ENCODE data around the gene BPTF. TPM values are rescaled to one million over a fixed set of nuclear protein-coding genes. Genes with fewer than 3 reads are reported as not detected.
"Not testable (repeated sequence)": the region's sequence is repeated elsewhere in the genome, so short reads cannot be mapped to it uniquely, and the experiment has no call there.

The BPTF gene
- total RNA-seq, 5 donors from 2014 or later (not counting 1 experiment from before 2014, with no cell fraction given), result 155 to 173 (median 168) TPM

GRCh38 chr17:67841992-67842391 lies 16.7 kb downstream of the BPTF start:
- Mint-ChIP-seq H3K27ac (no peak overlapping the region), H3K4me3 (no peak overlapping the region), H3K36me3 (peaks cover 2% of the 10 kb centered on the region), H3K9me3 (no peaks in the 10 kb centered on the region), H3K27me3 (no peaks in the 10 kb centered on the region), H3K4me1 (peaks cover 60 to 61% (median 61%) of the 10 kb centered on the region in 3 donors)
- DNase-seq, result no peak
- WGBS (ENCODE audit: insufficient coverage), result no CpG with 5 or more reads among the region's 2 CpGs
- ChIA-PET CTCF (no interaction called here), POLR2A (no interaction called here)
- H3K27ac ChIP-seq (ENCODE audit: low read length), result no peak overlapping the region
- H3K4me3 ChIP-seq (ENCODE audit: control insufficient read depth in 1 of 2, extremely low read depth in 1 of 2, low read length in 1 of 2), result no peak overlapping the region
- H3K9me3 ChIP-seq, result no peaks in the 10 kb centered on the region
- ATAC-seq (replicated peaks in 1 of 4), result no peak
- H3K4me1 ChIP-seq (ENCODE audit: control insufficient read depth in 1 of 2, extremely low read depth in 1 of 2, insufficient read depth in 2 of 2, low read length in 2 of 2), result peaks cover 9 to 29% of the 10 kb centered on the region in 2 experiments
- no peaks in the 10 kb centered on the region for H3K27me3 ChIP-seq (replicated peaks in 1 of 2; ENCODE audit: control insufficient read depth in 2 of 2, extremely low read depth in 1 of 2, insufficient read depth in 2 of 2, low read length in 1 of 2)
- no peaks in the 10 kb centered on the region for H3K36me3 ChIP-seq (ENCODE audit: control insufficient read depth in 2 of 2, extremely low read depth in 1 of 2, insufficient read depth in 1 of 2, low read length in 1 of 2)

GRCh38 chr17:67842648-67843047 lies 17.3 kb downstream of the BPTF start:
- CTCF ChIA-PET, result interaction anchor here (0.7 kb wide), 3 partner anchors 90 to 995 kb away, joined by 3 to 8 read pairs (median 5); no protein-coding TSS in a partner anchor
- H3K4me3 ChIP-seq (ENCODE audit: control insufficient read depth in 1 of 2, extremely low read depth in 1 of 2, low read length in 1 of 2), result no peak overlapping the region

GRCh38 chr17:67845374-67845773 lies 20.1 kb downstream of the BPTF start:
- Mint-ChIP-seq H3K36me3 (peaks cover 7% of the 10 kb centered on the region), H3K27me3 (no peaks in the 10 kb centered on the region), H3K27ac (no peak overlapping the region), H3K4me3 (no peak overlapping the region), H3K9me3 (no peaks in the 10 kb centered on the region), H3K4me1 (peaks cover 46 to 55% (median 50%) of the 10 kb centered on the region in 3 donors)
- Histone ChIP-seq H3K4me3 (ENCODE audit: control insufficient read depth in 1 of 2, extremely low read depth in 1 of 2, low read length in 1 of 2) (no peak overlapping the region), H3K27ac (ENCODE audit: low read length) (no peak overlapping the region), H3K4me1 (ENCODE audit: control insufficient read depth in 1 of 2, extremely low read depth in 1 of 2, insufficient read depth in 2 of 2, low read length in 2 of 2) (peaks cover 10 to 23% of the 10 kb centered on the region in 2 experiments), H3K27me3 (replicated peaks in 1 of 2; ENCODE audit: control insufficient read depth in 2 of 2, extremely low read depth in 1 of 2, insufficient read depth in 2 of 2, low read length in 1 of 2) (no peaks in the 10 kb centered on the region), H3K36me3 (ENCODE audit: control insufficient read depth in 2 of 2, extremely low read depth in 1 of 2, insufficient read depth in 1 of 2, low read length in 1 of 2) (peaks cover 0 to 4% of the 10 kb centered on the region in 2 donors), H3K9me3 (no peaks in the 10 kb centered on the region)
- ChIA-PET CTCF (no interaction called here), POLR2A (no interaction called here)
- no peak for ATAC-seq (replicated peaks in 1 of 4)
- DNase-seq, result no peak
- 84% methylated on average over 3 of the region's 5 CpGs for WGBS (ENCODE audit: insufficient coverage)

More at GRCh38 chr17:67842648-67843047, 17.3 kb downstream of the BPTF start:
- no peak for ATAC-seq (replicated peaks in 1 of 4)
- Mint-ChIP-seq H3K4me3 (no peak overlapping the region), H3K27me3 (no peaks in the 10 kb centered on the region), H3K9me3 (no peaks in the 10 kb centered on the region), H3K4me1 (peaks cover 58 to 60% (median 58%) of the 10 kb centered on the region in 3 donors), H3K36me3 (peaks cover 2% of the 10 kb centered on the region), H3K27ac (no peak overlapping the region)
- Histone ChIP-seq H3K36me3 (ENCODE audit: control insufficient read depth in 2 of 2, extremely low read depth in 1 of 2, insufficient read depth in 1 of 2, low read length in 1 of 2) (no peaks in the 10 kb centered on the region), H3K4me1 (ENCODE audit: control insufficient read depth in 1 of 2, extremely low read depth in 1 of 2, insufficient read depth in 2 of 2, low read length in 2 of 2) (peaks cover 10 to 30% of the 10 kb centered on the region in 2 experiments), H3K9me3 (no peaks in the 10 kb centered on the region), H3K27me3 (replicated peaks in 1 of 2; ENCODE audit: control insufficient read depth in 2 of 2, extremely low read depth in 1 of 2, insufficient read depth in 2 of 2, low read length in 1 of 2) (no peaks in the 10 kb centered on the region), H3K27ac (ENCODE audit: low read length) (no peak overlapping the region)
- no peak for DNase-seq
- POLR2A ChIA-PET, result no interaction called here

GRCh38 chr17:67848189-67848588 lies 22.9 kb downstream of the BPTF start:
- H3K9me3 ChIP-seq; H3K4me3 ChIP-seq (ENCODE audit: control insufficient read depth in 1 of 2, extremely low read depth in 1 of 2, low read length in 1 of 2); ATAC-seq (replicated peaks in 1 of 4); H3K36me3 ChIP-seq (ENCODE audit: control insufficient read depth in 2 of 2, extremely low read depth in 1 of 2, insufficient read depth in 1 of 2, low read length in 1 of 2); H3K27me3 Mint-ChIP-seq; H3K27ac ChIP-seq (ENCODE audit: low read length); H3K4me3 Mint-ChIP-seq; CTCF ChIA-PET; DNase-seq; H3K27me3 ChIP-seq (replicated peaks in 1 of 2; ENCODE audit: control insufficient read depth in 2 of 2, extremely low read depth in 1 of 2, insufficient read depth in 2 of 2, low read length in 1 of 2); H3K27ac Mint-ChIP-seq; POLR2A ChIA-PET; H3K9me3 Mint-ChIP-seq: not testable (repeated sequence)
- H3K4me1 ChIP-seq (ENCODE audit: control insufficient read depth in 1 of 2, extremely low read depth in 1 of 2, insufficient read depth in 2 of 2, low read length in 2 of 2), result peaks cover 4 to 18% of the 10 kb centered on the region in 2 experiments
- peaks cover 56 to 61% (median 57%) of the 10 kb centered on the region in 3 donors for H3K4me1 Mint-ChIP-seq
- WGBS (ENCODE audit: insufficient coverage), result 100% methylated on average over 2 of the region's 5 CpGs
- peaks cover 12% of the 10 kb centered on the region for H3K36me3 Mint-ChIP-seq

GRCh38 chr17:67848846-67849245 lies 23.5 kb downstream of the BPTF start:
- H3K27me3 Mint-ChIP-seq; CTCF ChIA-PET; DNase-seq; H3K9me3 ChIP-seq; ATAC-seq (replicated peaks in 1 of 4); H3K27me3 ChIP-seq (replicated peaks in 1 of 2; ENCODE audit: control insufficient read depth in 2 of 2, extremely low read depth in 1 of 2, insufficient read depth in 2 of 2, low read length in 1 of 2); H3K36me3 ChIP-seq (ENCODE audit: control insufficient read depth in 2 of 2, extremely low read depth in 1 of 2, insufficient read depth in 1 of 2, low read length in 1 of 2); H3K9me3 Mint-ChIP-seq; H3K4me3 Mint-ChIP-seq; H3K4me3 ChIP-seq (ENCODE audit: control insufficient read depth in 1 of 2, extremely low read depth in 1 of 2, low read length in 1 of 2); H3K27ac ChIP-seq (ENCODE audit: low read length): not testable (repeated sequence)
- Mint-ChIP-seq H3K36me3 (peaks cover 16% of the 10 kb centered on the region), H3K27ac (peak overlapping the region in 1 of 2 donors; percentile 30), H3K4me1 (peaks cover 59 to 65% (median 62%) of the 10 kb centered on the region in 3 donors)
- peaks cover 4 to 19% of the 10 kb centered on the region in 2 experiments for H3K4me1 ChIP-seq (ENCODE audit: control insufficient read depth in 1 of 2, extremely low read depth in 1 of 2, insufficient read depth in 2 of 2, low read length in 2 of 2)
- POLR2A ChIA-PET, result interaction anchor here in 1 of 2 donors (0.6 kb wide), 1 partner anchor 12 kb away, joined by 3 read pairs; no protein-coding TSS in a partner anchor
- 100% methylated on average over 1 of the region's 3 CpGs for WGBS (ENCODE audit: insufficient coverage)

- Histone ChIP-seq H3K27me3 (replicated peaks in 1 of 2; ENCODE audit: control insufficient read depth in 2 of 2, extremely low read depth in 1 of 2, insufficient read depth in 2 of 2, low read length in 1 of 2) (no peaks in the 10 kb centered on the region), H3K4me1 (ENCODE audit: control insufficient read depth in 1 of 2, extremely low read depth in 1 of 2, insufficient read depth in 2 of 2, low read length in 2 of 2) (peaks cover 23 to 26% of the 10 kb centered on the region in 2 experiments), H3K27ac (ENCODE audit: low read length) (no peak overlapping the region), H3K36me3 (ENCODE audit: control insufficient read depth in 2 of 2, extremely low read depth in 1 of 2, insufficient read depth in 1 of 2, low read length in 1 of 2) (peaks cover 10 to 12% of the 10 kb centered on the region in 2 donors), H3K4me3 (ENCODE audit: control insufficient read depth in 1 of 2, extremely low read depth in 1 of 2, low read length in 1 of 2) (no peak overlapping the region), H3K9me3 (no peaks in the 10 kb centered on the region)
- no peak for DNase-seq
- Mint-ChIP-seq H3K27me3 (no peaks in the 10 kb centered on the region), H3K36me3 (peaks cover 31% of the 10 kb centered on the region), H3K27ac (peak overlapping the region in 1 of 2 donors; percentile 50), H3K4me1 (peaks cover 71 to 81% (median 74%) of the 10 kb centered on the region in 3 donors), H3K9me3 (no peaks in the 10 kb centered on the region), H3K4me3 (no peak overlapping the region)
- ATAC-seq (replicated peaks in 1 of 4), result no peak
- 94% methylated on average over 2 of the region's 8 CpGs for WGBS (ENCODE audit: insufficient coverage)
- POLR2A ChIA-PET, result no interaction called here
- CTCF ChIA-PET, result interaction anchor here (0.6 to 1.3 kb wide), 3 partner anchors 198 to 1369 kb away, joined by 3 to 6 read pairs (median 4); no protein-coding TSS in a partner anchor
These were observed 25.8 kb downstream of the BPTF start for GRCh38 chr17:67850991-67851631.
